OCI-M2 (cell line): ENCODE results near the gene COG3.
"Not testable (repeated sequence)": the region's sequence is repeated elsewhere in the genome, so short reads cannot be mapped to it uniquely, and the experiment has no call there.

Source experiments
- DNase-seq: peaks from one replicate; lab custom pipeline; 2025; ENCODE audit not compliant: unreplicated experiment; lab: John Stamatoyannopoulos, UW

The COG3 gene

GRCh38 chr13:45464687-45465453 is at the start of gene COG3:
Gene COG3 (plus strand): TSS chr13:45464939. CDS start chr13:45465037, 98 bp downstream.
- peak; percentile 55 for DNase-seq

GRCh38 chr13:45415112-45415511 is 49.6 kb upstream of the COG3 start:
- no peak for DNase-seq

- no peak for DNase-seq
These were observed 48.1 kb upstream of the COG3 start for GRCh38 chr13:45416516-45417128.

GRCh38 chr13:45417790-45418534 is 46.8 kb upstream of the COG3 start, which contains the start of gene SLC25A30:
Gene SLC25A30 (minus strand): TSS chr13:45418373. CDS start chr13:45411425, 6,948 bp downstream.
- peak; percentile 67 for DNase-seq

- not testable (repeated sequence) for DNase-seq
These were observed 45.4 kb upstream of the COG3 start for GRCh38 chr13:45419389-45419788.

- no peak for DNase-seq
These were observed 44.8 kb upstream of the COG3 start for GRCh38 chr13:45419945-45420344.

- no peak for DNase-seq
These were observed 41.9 kb upstream of the COG3 start for GRCh38 chr13:45422731-45423292.

GRCh38 chr13:45426056-45426841 is 38.5 kb upstream of the COG3 start:
- not testable (repeated sequence) for DNase-seq

GRCh38 chr13:45432737-45433380 is 31.9 kb upstream of the COG3 start:
- DNase-seq, result no peak

GRCh38 chr13:45433381-45433790 is 31.4 kb upstream of the COG3 start:
- DNase-seq, result no peak

- DNase-seq, result no peak
These were observed 30.0 kb upstream of the COG3 start for GRCh38 chr13:45434556-45435371.

GRCh38 chr13:45436332-45436731 is 28.4 kb upstream of the COG3 start:
- DNase-seq, result no peak

- DNase-seq, result no peak
These were observed 27.8 kb upstream of the COG3 start for GRCh38 chr13:45436953-45437352.

- DNase-seq, result no peak
These were observed 26.8 kb upstream of the COG3 start for GRCh38 chr13:45437947-45438346.

GRCh38 chr13:45439008-45439407 is 25.7 kb upstream of the COG3 start:
- no peak for DNase-seq

- DNase-seq, result no peak
These were observed 24.8 kb upstream of the COG3 start for GRCh38 chr13:45439781-45440462.

- DNase-seq, result no peak
These were observed 23.1 kb upstream of the COG3 start for GRCh38 chr13:45441633-45442032.

GRCh38 chr13:45445053-45445452 is 19.7 kb upstream of the COG3 start:
- no peak for DNase-seq

- DNase-seq, result no peak
These were observed 18.6 kb upstream of the COG3 start for GRCh38 chr13:45446181-45446580.
